ENCODE data around the gene RSU1.

The RSU1 gene

DNA sequence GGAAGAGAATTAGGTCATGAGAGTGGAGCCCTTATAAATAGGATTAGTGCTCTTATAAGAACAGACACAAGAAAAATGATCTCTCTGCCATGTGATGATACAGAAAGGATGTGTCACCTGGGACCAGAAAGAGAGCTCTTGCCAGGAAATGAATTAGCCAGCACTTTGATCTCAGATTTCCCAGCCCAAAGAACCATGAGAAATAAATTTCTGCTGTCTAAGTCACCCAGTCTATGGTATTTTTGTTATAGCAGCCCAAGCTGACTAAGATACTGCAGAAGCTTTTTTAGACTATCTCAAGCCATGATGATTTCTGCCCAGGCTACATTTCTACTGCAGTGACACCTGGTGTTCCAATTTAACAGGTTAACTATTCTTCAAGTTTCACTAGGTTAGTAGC lies 84.8 kb downstream of the RSU1 start:
- DNase-seq, result no peak

DNA sequence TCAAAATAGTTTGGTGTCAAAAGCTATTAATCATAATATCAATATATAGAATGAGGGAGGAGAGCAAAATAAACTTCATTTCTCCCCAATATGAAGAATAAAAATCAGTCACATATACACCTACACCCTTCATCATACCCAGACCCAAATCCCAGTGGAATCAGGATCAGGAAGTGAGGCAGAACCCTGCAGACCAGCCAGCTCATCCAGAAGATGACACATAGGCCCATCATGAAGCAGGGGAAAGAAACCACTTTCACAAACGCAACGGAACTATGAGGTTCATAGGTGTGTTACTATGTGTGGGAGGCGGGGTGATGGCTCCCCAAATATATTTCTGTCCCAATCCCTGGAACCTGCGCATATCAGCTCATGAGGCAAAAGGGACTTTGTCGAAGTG lies 89.0 kb downstream of the RSU1 start:
- DNase-seq, result no peak

DNA sequence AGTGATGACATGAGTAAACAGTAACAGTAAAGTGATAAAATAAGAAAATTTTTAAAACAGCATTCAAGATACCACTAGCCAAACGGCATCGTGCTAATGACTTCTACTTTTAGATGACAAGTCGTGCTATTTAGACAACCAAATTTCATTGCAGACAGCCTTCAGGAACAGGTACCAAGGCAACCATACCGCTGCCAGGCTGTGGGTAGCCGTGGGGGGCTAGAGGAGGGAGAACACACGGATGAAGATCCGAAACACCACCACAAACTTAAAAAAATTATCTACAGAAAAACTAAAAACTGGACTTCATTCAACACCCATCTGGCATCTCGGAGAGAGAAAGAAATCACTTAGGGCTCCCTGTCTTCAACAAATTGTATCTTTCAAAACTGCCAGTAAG lies 89.6 kb downstream of the RSU1 start:
- DNase-seq, result no peak

DNA sequence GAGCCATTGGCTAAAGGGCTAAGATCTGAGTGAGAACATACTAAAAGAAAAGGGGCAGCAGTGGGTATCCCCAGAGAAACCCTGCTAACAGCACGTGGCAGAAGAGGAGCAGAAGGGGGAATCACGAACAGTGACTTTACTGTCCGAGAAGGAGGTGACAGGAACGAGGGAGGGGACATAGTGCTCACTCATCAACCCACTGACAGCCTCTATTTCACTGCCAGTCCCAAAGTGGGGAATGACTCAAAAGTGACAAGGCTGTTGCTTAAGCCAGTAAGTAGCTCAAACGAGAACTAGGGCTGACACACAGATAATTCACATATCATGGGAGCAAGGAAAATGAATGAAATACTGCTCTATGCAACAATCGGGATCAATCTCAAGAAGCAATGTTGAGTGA lies 92.7 kb downstream of the RSU1 start:
- no peak for DNase-seq

DNA sequence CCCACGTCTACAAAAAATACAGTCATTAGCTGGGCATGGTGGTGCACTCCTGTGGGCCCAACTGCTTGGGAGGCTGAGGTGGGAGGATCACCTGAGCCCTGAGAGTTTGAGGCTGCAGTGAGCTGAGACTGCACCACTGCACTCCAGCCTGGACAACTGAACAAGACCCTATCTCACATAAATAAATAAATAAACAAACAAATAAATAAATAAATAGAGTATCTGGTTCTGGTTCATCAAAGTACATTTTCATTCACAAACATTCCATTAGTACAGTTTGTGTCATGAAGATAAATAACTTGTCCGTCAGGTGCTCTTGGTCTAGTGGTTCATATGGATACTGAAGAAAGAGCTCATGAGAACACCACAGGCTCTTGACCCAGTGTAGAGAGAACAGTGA lies 96.4 kb downstream of the RSU1 start:
- no peak for DNase-seq

DNA sequence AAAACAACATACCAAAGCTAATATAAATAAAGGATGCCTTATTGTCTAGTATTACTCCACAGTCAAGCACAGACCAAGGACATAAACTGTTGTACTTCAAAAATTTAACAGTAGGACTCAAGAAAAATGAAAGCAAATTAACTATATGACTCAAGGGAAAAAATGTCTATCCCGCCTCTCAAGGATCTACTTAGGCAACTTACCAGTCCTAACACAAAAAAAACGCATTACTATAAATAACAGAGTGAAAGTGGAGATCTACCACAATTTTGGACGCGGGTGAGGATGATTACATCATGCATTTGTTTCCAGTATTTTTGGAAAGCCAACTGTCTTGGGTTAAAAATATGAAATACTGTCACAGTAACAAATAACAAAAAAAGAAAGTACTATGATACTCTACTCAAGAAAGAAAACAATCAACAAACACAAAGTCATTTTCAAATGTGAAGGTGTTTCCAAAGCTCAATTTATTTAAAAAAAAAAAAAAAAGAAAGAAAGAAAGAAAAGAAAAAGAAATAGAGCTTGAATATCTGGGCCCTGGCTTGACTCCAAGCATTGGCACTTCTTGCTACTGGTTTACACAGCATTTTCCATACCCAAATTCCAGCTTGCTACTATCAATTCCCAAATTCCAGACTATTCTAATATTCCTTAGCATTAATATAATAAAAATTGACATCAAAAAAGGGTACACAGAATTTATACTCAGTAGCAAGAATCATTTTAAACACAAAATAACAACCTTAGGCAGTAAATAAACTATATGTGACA lies 99.4 kb downstream of the RSU1 start:
- no peak for DNase-seq

DNA sequence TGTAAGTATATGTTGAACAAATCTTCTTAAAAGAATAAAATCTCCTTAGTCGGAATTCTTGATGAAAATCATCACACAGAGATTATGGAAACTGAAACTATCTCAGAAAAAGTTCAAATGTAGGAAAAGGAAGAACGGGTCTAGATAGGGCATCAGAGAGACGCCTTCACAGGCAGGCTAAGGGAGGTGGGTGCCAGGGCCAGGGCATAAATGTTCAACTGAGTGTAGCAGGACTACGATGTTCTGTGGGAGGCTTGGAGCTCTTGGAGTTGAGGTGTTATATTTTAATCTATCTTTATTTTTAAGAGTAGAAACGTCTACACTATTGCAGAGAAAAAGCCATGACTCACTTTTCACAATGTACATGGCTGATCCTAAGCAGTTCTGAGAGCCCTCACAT lies 101.2 kb downstream of the RSU1 start:
- no peak for DNase-seq

DNA sequence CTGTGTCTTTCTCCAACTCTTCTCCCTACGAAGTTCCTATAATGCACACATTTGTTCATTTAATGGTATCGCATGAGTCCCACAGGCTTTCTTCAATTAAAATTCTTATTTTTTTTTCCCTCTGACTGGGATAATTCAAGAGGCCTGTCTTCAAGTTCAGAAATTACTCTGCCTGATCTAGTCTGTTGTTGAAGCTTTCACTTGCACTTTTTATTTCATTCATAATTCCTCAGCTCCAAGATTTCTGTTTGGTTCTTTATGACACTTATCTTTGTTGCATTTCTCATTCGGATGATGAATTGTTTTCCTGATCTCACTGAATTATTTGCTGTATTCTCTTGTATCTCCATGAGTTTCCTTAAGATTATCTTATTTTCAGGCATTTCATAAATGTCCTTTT lies 103.9 kb downstream of the RSU1 start:
- DNase-seq, result no peak

DNA sequence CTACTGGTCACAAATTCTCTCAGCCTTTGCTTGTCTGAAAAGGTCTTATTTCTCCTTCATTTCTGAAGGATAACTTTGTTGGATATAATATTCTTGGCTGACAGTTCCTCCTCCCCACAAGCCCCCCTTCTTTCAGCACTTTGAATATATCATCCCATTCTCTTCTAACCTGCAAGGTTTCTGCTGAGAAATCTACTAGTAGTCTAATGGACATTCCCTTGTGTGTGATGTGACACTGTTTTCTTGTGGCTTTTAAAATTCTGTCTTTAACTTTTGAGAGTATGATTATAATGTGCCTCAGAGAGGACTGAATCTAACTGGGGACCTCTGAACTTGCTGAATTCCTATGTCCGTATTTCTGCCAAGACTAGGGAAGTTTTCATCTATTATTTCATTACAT lies 104.3 kb downstream of the RSU1 start:
- DNase-seq, result no peak

DNA sequence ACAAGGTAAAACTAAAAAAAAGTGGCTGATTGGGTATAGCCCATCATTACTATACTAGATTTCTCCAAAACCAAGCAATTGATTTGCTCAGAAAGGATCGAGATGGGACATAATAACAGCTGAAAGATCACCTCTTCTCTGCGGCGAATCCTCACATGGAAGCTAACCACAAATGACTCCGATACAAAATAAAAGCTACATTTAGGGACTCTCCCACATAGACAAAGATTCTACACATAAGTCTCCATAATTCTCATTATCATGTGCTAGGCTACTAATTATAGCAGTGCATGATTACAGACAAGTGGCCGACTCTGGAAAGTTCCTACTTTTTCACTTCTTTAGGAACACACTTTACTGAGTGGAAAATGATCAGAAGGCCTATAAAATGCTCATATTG lies 116.9 kb downstream of the RSU1 start:
- DNase-seq, result no peak

DNA sequence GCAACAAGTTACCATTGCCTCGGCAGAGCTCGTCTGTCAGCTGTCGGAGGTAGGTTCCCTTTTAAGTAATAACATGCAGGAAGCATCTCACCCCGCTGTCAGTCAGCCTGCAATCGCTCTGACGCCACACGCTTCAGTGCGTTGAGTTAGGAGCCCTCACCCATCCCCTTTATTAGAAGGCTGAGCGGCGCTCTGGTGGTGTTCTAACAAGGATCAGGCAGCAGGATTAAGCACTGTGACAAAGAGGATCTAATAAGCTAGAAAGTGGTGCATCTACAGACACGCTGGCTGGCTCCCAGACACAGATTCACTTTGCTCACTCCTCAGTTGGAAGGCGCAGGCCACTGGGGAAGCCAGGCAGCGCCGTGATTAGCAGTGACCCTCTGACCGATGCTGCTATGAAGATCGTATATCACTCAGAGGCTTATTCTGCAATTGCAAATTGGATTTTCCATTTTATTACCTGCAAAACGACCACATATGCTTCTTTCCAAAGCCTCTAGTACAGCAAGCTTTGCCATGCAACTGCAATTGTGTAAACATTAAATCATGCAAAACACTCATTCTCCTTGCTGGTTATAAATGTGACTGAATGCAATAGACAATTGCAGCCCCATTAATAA lies 117.7 kb downstream of the RSU1 start:
- no peak for DNase-seq

DNA sequence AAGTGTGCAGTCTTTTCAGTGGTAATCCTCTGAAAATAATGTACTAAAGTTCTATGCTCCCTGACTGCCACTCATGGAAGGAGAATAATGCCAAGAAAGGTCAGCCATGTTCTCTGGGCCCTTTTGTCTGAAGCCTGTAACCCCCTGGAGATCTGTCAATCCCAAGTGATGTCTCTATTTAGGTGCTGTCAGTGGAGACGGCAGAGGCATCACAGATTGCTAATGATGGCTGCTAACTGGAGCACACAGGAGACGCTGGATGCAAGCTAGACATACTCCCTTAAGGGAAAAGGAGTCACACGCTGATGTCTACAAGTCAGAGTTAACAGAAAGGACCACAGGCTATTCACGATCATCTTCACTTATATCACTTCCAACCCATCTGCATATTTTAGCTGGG lies 118.8 kb downstream of the RSU1 start:
- DNase-seq, result no peak

DNA sequence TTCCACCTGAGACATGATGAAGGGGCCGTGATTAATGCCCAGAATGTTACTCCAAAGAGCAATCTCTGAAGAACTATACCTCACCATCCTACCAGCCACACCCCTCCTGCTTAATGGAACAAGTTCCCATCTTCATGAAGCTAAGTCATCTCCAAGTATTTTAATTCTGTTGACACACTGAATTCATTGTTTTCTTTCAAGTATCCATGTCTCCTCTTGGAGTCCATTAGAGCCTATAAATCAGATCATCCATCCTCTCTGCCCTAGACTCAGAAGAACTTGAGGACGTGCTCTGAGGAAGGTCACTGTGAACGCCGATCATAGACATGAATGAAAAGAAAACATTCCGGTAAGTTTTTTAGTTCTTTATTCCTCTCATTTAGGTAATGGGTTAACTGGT lies 126.8 kb downstream of the RSU1 start:
- DNase-seq, result no peak

DNA sequence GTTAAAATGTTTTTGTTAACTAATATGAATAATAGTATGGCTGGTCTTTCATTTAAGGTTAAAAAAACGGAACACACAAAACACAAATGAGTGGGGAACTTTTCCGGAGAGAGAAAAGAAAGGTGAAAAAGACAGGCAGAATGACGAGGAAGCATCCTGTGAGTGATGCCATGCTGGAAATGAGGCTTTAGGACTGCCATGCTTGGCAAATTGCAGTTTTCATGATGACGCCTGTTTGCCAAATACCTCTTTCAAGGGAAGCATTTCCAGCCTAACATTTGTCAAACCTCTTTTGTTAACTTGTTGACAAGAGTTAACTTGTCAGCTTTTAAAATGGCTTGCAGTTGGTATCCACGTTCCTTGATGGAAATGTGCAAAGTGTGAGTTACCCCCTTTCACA lies 127.5 kb downstream of the RSU1 start:
- no peak for DNase-seq

DNA sequence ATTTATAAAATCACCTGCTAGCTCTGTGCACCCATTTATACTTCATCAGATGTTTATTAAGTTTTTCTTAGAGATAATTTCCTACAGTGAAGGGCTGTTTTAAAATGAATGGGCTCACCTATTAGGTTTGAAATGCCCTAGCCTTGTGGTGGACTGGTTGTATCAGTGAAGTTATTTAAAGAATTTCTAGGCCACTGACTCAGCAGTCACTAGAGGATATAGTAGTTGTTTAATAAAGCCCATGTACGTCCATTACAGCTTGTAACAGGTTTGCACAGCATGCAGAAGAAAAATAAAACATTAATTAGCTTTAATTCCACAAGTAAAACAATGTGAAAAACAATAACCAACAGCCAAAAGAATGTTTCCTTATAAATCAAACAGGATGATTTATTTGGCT lies 128.0 kb downstream of the RSU1 start:
- no peak for DNase-seq

DNA sequence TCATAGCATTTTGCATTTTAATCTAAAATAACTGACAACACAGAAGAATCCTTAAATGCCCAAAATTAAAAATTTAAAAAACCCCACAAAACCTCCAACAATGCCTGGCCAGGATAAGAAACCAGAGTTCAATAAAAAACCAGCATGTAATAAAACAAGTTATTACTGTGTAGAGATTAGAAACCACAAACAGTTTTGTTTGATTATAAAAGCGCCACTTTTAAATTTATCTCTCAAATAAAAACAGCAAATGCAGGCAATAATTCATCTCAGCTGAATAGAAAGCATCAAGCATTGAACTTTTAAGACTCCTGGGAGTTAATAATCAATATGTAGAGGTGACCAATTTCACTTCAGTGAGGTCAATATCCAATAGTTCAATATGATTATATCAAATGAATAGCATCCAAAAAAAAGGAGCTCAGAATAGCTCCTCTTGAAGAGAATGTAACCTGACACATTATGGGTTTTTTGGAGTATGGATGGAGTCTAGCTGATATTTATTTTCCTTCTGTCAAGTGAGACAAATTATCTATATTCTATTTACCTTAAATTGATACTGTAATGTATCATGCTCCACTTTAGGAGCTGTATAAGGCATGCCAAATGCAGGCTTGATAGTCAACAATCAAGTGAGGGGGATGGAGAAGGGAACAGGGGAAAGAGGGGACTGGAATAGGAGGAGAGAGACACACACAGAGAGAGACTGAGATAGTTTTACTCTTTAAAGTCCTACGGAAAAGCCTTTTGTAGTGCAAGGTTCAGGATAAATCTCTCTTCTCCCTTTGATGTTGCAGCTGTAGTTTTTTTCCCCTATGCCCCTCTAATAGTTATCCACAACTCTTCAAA lies 130.9 kb downstream of the RSU1 start:
- DNase-seq, result no peak

DNA sequence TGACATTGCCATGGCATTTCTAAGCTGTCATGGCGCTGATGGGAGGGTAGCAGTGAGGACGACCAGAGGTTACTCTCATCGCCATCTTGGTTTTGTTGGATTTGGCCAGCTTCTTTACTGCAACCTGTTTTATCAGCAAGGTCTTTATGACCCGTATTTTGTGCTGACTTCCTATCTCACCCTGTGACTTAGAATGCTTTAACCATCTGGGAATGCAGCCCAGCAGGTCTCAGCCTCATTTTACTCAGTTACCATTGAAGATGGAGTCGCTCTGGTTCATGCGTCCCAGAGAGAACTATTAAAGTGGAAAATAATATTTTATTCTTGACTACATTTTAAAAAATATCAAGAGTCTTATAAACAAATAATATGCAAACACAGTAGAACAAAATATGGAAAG lies 131.7 kb downstream of the RSU1 start:
- no peak for DNase-seq

DNA sequence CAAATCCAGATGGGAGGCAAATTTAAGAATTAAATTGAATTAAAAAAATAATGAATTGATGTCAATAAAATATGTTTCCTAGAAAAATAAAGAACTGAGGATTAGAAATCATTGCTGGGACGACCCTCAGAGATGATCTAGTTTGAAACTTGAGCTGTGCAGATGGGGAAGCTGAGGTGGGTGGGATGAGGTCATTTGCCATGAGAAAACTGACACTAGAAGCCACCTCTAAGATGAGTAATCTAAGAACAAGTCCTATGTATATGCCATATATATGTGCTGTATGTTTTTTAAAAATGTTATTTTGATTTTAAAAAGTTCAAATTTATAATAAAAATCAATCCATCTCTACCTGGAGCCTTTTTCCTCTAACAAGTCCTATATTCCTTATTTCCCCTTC lies 135.7 kb downstream of the RSU1 start:
- DNase-seq, result no peak

DNA sequence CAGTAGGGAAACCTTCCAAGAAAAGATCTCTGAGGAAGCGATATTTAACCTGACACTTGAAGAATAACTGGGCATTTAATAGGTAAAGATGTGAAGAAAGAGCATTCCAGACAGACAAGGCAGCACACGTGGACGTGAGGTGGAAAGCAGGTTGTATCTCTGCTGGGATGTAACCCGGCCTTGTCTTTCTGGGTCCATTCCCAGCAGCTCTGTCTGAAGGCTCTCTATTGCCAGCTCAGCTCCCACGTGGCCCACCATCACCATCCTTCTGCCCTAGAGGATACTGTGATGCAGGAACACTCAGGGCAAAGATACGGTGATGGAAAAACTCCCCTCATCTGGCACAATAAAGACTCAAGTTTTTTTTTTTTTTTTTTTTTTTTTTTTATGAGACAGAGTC lies 137.7 kb downstream of the RSU1 start:
- no peak for DNase-seq

DNA sequence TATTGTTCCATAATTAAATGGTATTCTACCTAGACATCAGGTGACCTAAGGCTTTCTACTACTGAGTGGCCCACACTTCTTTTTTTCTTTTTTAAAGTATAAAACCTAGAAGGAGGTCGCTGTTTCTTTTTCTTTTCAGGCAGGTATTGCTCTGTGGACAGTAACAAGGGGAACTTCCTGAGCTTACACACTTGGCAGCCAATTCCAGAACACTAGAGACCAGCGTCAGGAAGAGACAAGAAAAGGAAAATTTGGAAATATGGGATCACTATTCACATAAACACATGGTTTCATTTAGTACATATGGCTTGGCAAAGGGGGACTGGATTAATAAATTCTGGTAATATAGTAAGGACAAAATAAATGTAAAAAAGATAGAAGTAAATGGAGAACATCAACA lies 141.9 kb downstream of the RSU1 start:
- DNase-seq, result no peak

DNA sequence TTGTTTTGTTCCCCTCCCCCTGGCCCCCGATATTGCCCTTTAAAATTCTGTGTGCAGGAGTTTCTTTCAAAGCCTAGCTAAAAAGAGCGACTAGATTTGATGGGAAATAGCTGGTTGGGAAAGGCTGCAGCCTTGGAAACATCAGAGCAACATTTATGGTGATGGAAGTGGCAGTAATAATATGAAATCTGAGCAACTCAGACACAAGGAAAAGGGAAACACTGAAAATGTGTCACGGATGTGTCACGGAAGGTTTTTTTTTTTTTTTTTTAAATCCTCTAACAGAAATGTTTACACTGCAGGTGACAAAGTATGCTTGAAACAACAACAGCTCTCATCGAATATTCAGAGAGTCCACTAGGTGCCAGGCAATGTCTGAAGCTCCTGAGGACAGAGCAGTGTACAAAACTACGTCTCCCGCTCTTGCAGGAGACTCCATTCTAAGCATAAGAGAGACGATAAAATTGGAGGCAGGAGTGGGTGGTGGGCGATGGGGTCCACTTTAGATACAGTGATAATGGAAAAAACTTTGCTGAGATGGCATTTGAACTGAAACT lies 143.0 kb downstream of the RSU1 start:
- DNase-seq, result no peak

DNA sequence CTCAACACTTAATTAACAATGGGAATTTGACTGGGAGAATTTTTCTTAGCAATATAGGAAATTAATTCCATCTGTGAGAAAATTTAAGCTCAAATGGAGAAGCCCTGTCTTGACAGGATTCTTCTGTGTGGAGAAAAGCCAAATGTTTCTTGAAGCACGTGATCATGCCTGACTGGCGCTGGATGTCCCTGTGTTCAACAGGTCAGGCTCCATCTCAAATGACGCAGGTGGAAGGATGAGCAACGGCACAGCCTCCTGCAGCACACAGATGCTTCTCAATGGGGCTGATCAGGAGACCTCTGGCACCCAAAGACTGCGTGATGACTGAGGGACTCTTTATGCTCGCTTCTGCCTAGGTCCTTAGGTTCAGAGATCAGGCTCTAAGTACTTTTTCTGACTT lies 143.8 kb downstream of the RSU1 start:
- DNase-seq, result no peak

DNA sequence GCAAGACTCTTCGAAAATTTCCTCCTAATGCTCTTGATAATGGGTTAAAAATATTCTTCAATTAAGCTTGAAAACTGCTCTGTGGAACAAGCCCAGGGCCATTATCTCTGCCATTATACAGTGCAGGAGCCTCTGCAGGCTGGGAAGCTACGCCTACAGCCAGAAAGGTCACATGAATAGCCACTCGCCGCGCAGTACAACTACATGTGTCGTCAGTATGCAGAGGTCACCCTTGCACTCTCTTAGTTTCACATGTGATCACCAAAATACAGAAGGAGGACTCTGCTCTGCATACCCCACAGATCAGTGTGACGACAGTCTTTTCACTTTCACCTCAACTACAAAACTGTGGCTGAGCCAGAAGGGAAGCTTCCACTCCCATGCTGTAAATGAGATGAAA lies 153.8 kb downstream of the RSU1 start:
- DNase-seq, result no peak

DNA sequence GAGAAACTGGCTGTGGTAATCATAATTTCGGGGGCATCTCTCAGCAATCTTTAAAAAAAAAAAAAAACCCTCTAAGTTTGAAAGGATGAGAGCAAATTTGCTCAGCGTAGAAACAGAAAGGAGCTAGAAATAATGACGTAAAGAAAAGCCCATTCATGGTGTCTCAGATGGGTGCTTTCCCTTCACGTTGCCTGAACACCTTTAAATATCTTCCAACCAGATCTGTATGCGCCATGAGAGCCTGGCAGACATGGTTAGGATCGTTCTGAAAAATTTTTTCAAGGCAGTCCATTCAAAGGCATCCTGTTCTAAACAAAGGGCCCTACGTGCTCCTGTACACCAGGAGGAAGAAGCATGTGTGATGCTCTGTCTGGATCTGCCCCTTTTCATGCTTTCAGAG lies 154.3 kb downstream of the RSU1 start:
- no peak for DNase-seq
